Rectal smooth muscle tissue (tissue), 1 donor: ENCODE results near the gene WARS2.

Experiments used
- H3K27ac ChIP-seq: one replicate; pipeline ENCODE4 v1.7.0; 2013; ENCODE audit warnings: low read depth, low read length, inconsistent platforms
- H3K27me3 ChIP-seq: one replicate; pipeline ENCODE4 v1.7.0; 2013; ENCODE audit warnings: low read length; ENCODE audit not compliant: control insufficient read depth, insufficient read depth
- H3K36me3 ChIP-seq: one replicate; pipeline ENCODE4 v1.7.0; 2013; ENCODE audit warnings: low read length; ENCODE audit not compliant: control insufficient read depth, insufficient read depth
- H3K4me1 ChIP-seq: one replicate; pipeline ENCODE4 v1.7.0; 2013; ENCODE audit warnings: low read length; ENCODE audit not compliant: control insufficient read depth, insufficient read depth
- H3K4me3 ChIP-seq: one replicate; pipeline ENCODE4 v1.7.0; 2013; ENCODE audit warnings: low read length
- H3K9ac ChIP-seq: one replicate; pipeline ENCODE4 v1.7.0; 2013; ENCODE audit warnings: low read length

The WARS2 gene

DNA sequence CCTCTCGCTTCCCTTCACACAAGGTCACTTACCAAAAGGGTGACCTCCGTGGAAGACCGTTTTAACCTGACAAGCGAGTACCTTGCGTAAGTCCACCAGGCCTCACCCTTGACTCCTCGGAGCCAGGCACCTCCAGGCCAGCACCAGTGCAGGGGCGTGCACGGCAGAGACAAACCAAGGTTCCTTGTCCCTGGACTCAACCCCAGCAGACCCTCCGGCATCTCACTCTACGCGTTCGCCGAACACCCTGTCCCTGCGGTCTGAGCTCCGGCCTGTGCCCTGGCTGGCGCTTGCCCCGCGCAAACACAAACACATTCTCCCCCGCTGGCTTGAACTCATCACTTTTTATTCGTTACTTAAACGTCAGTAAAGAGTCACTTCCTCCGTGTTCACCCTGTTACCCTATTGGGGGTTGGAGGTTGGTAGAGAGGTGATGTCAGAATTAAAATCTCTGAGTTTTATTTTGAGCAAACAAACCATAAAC lies 156.9 kb downstream of the WARS2 start:
- no peak overlapping the region for H3K4me3 ChIP-seq
- peaks cover 3% of the 10 kb centered on the region for H3K4me1 ChIP-seq
- no peak overlapping the region for H3K27ac ChIP-seq
- H3K36me3 ChIP-seq = no peaks in the 10 kb centered on the region
- H3K9ac ChIP-seq = no peak overlapping the region
- H3K27me3 ChIP-seq = peaks cover 55% of the 10 kb centered on the region

DNA sequence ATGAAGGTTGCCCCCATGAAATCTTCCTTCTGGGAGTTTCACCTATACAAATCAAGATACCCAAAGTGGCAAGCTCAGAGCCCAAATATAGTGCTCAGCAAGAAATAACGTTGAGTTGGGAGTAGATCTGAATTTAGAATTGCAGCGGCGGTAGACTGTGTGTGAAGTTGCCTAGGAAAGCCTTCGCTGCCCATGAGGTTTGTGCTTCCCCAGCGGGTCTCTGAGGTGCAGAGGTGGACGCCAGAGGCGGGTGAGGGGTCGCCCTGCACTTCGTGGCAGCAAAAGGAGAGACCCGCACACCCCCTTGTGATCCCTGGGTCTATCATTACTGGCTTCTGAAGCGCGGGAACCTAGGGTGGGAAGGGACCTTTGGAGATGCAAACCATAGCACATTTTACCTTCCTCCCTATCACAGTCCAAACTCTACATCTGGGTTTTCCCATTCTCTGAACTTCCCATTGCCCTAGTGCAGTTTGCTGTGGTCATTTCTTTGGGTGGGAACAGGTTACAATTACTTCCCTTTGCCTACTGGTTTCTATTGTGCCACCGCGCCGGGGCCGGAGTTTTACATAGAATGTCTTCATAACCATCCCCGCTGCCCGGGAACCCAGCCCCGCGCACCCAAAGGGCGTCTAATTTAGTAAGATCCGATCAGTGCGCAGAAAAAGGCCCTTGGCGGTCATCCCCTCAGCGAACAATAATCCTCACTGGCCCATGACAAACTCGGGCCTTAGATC lies 157.5 kb downstream of the WARS2 start:
- no peaks in the 10 kb centered on the region for H3K36me3 ChIP-seq
- peaks cover 3% of the 10 kb centered on the region for H3K4me1 ChIP-seq
- peaks cover 54% of the 10 kb centered on the region for H3K27me3 ChIP-seq
- no peak overlapping the region for H3K4me3 ChIP-seq
- no peak overlapping the region for H3K27ac ChIP-seq
- no peak overlapping the region for H3K9ac ChIP-seq

DNA sequence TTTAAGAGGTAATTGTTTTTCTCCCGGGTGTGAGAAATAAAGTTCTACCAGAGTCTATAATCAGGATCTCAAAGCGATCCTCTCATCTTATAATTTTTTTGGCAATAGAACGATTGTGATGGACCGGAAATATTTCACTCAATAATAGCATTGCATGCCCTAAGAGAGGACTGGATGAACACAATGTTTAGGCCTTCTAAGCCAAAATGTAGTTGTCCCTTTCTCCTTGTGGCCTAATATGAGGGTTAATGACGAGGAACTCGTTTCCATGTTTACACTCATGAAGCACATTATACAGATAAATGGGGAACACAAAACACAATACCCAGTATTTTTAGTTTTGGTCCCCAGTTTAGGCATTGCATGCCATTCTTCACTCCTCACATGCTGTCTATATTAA lies 158.2 kb downstream of the WARS2 start:
- Histone ChIP-seq H3K4me3 (no peak overlapping the region), H3K27me3 (peaks cover 51% of the 10 kb centered on the region), H3K4me1 (no peaks in the 10 kb centered on the region), H3K27ac (no peak overlapping the region), H3K9ac (no peak overlapping the region), H3K36me3 (no peaks in the 10 kb centered on the region)

DNA sequence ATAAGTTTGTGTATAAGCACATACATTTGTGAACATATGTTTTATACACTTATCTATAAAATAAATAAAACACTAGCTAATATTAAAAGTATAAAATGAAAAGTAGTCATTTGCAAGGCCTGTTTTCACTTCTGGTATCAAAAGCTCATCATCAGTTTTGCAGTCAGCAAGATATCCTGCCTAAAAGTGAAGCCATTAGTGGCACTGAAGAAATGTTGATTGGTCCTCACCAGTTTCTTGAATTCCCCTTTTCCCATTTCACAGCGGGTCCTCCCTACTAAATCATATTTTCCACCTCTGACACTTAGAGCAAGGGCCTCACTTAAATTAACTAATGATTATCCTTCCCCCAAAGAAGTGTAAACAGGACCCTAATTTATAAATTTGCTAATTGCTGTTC lies 159.0 kb downstream of the WARS2 start:
- H3K4me1 ChIP-seq = no peaks in the 10 kb centered on the region
- H3K27ac ChIP-seq = no peak overlapping the region
- no peaks in the 10 kb centered on the region for H3K36me3 ChIP-seq
- no peak overlapping the region for H3K9ac ChIP-seq
- no peak overlapping the region for H3K4me3 ChIP-seq
- peaks cover 43% of the 10 kb centered on the region for H3K27me3 ChIP-seq
